GM18511 (cell line): Measurements from ENCODE around the gene KCNQ5.
"Not testable (repeated sequence)": the region's sequence is repeated elsewhere in the genome, so short reads cannot be mapped to it uniquely, and the experiment has no call there.

Experiments used
- ATAC-seq: cut with Tn5 transposase; IDR thresholded peaks from one replicate; pipeline ENCODE4 v1.9.1; 2021; ENCODE audit warnings: mild to moderate bottlenecking, moderate library complexity; ENCODE audit not compliant: unreplicated experiment

The KCNQ5 gene

GRCh38 chr6:73227606-73228255 lies 605.9 kb downstream of the KCNQ5 start:
- no peak for ATAC-seq

DNA sequence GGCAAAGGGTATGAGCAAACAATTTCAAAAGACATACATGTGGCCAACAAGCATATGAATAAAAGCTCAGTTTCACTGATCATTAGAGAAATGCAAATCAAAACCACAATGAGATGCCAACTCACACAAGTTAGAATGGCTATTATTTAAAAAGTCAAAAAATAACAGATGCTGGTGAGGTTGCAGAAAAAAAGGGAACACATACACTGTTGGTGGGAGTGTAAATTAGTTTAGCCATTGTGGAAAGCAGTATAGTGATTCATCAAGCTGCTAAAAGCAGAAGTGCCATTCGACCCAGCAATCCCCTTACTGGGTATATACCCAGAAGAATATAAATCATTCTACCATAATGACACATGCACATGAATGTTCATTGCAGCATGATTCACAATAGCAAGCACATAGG lies 610.1 kb downstream of the KCNQ5 start:
- peak; percentile 73 for ATAC-seq

GRCh38 chr6:73233048-73233447 lies 611.2 kb downstream of the KCNQ5 start:
- ATAC-seq: no peak

DNA sequence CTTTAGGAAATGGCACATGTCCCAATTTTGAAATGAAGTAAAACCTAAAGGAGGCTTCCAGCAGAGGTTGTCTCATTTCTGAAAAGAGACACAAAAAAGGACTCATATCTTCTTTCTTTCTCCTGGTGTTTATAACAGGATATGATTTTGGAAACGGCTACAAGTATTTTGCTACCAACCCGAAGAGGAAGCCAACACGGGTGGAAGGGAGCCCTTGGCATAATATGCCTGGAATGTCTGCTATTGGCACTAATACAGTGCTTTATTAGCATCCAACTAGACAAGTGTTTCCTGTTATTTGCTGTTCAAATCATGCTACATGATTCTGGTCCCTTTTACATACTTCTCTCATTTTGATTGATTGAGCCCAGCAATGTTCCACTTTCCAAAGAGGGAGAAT lies 612.1 kb downstream of the KCNQ5 start:
- not testable (repeated sequence) for ATAC-seq

DNA sequence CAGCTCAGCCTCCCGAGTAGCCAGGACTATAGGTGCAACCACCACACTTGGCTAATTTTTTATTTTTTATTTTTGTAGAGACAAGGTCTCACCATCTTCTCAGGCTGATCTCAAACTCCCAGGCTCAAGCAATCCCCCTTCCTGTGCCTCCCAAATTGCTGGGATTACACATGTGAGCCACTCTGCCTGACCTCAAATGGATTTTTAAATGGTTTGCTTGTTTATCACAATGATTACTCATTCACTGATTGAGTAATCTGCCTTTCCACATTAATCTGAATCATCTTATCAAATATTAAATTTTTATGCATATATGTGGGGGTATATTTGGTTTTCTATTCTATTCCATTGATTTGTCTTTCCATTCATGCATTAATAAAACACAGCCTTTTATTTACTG lies 612.9 kb downstream of the KCNQ5 start:
- ATAC-seq: no peak

DNA sequence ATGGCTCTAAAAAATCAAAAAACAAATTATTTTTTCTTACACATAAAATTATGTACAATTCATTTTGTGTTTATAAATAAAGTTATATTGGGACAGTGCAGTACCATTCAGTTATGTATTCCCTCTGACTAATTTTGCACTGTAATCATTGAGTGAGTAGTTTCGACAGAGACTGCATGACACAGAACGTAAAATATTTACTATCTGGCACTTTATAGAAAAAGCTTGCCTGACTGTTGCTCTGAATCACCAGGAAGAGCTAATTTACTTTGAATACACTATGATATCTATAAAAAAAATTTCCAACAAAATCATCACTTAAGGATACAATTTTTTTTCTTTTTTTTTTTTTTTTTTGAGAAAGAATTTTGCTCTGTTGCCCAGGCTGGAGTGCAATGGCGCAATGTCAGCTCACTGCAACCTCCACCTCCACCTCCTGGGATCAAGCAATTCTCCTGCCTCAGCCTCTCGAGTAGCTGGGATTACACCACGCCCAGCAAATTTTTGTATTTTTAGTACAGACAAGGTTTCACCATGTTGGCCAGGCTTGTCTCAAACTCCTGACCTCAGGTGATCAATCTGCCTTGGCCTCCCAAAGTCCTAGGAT lies 614.4 kb downstream of the KCNQ5 start:
- ATAC-seq: no peak

DNA sequence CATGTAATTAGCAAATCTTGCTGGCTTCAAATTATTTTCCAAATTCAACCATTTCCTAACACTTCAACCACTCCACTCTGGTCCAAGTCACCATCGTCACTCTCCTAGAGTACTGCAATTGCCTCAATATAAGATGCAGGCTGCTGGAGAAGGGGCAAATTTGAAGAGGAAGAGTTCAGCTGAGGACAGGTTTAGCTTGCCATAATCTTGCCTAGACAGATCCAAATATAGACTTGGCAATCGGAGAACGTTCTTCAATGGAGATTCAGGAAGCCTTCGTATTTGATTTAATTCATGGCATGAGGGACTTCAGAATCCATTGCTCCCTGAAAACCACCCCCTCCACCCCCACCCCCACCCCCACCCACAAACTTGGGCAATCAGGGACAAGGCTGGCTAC lies 618.9 kb downstream of the KCNQ5 start:
- ATAC-seq: no peak

GRCh38 chr6:73242001-73242400 lies 620.1 kb downstream of the KCNQ5 start:
- ATAC-seq: no peak
